GM21723 (cell line): ENCODE measurements around the gene MTHFR.

ENCODE experiments used
- ATAC-seq: cut with Tn5 transposase; IDR thresholded peaks from one replicate; pipeline ENCODE4 v1.9.1; 2021; ENCODE audit warnings: mild to moderate bottlenecking, moderate library complexity; ENCODE audit not compliant: unreplicated experiment

The MTHFR gene

DNA sequence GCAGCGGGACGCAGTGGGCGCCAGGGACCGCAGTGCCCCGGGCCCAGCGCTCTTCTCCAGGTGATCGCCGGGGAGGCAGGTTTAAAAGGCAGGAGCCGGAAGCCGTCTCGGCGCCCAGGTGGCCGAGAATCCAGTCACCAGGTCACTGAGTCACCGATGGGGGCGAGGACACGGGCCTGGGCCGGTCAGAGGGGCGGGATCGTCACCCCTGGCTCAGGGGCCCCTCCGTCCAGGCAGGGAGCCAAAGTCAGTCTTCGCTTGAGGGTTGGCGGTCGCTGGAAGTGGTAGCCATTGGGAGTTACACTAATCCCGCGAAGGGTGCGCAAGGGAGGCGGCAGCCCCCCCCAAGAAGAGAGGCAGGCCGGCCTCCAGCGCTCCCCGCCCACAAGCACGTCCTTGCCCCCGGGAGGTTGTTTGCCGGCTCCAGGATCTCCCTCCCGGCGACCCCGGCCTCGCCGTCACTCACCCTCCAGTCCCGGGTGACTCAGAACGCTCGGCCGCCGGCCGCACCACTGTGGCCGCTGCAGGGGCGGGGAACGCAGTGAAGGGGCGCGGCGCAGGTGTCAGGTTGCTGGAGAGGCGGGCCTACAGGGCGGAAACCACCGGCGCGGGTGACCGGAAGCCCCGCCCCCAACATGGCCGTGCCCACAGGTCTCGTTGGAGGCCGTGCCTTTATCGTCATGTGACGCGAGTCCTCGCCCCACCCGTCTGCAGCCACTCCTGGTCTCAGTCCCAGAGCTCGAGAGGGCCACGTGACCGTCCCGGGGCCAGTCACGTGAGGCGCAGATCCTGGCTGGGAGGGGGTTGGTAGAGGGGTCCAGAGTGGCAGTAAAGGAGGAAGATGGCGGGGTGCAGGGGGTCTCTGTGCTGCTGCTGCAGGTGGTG lies at the start of gene MTHFR, which contains the start of gene CLCN6:
TSS of gene MTHFR (minus strand) at position 543 of the 885 bp plus-strand sequence. CDS start 2,848 bp downstream, outside the sequence.
TSS of gene CLCN6 (plus strand) at position 770 of the 885 bp plus-strand sequence. CDS start at position 842, 72 bp downstream.
- ATAC-seq = peak; percentile 81

DNA sequence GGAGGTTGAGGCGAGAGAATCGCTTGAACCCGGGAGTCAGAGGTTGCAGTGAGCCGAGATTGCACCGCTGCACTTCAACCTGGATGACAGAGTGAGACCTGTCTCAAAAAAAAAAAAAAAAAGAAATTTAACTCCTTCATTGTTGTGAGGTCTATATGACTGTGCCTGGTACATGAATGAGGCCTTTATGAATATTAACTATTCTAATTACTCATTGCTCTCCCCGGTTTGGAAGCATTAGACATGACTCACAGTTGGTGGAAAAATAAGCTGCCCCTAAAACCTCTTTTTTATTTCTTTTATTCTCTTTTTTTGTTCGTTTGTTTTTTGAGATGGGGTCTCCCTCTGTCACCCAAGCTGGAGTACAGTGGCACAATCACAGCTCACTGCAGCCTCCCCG lies 49.7 kb upstream of the MTHFR start:
- no peak for ATAC-seq

DNA sequence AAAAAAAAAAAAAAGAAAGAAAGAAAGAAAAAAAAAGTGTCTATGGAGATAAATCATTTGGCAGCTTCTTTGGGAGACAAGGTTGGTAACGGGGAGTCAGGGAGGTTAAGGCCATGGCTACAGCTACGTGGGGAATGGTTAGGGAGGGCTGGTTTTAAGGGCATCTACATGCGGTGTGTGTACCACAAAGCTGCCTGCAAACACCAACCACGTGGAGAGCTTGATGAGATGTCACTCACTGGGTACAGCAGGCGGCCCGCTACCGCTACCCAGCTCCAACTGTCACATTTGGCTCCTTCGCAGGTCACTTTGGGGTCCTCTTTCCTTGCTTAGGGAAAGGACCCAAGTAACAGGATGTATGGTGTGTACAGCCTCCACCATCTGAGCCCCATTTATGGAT lies 48.8 kb upstream of the MTHFR start:
- ATAC-seq = no peak

DNA sequence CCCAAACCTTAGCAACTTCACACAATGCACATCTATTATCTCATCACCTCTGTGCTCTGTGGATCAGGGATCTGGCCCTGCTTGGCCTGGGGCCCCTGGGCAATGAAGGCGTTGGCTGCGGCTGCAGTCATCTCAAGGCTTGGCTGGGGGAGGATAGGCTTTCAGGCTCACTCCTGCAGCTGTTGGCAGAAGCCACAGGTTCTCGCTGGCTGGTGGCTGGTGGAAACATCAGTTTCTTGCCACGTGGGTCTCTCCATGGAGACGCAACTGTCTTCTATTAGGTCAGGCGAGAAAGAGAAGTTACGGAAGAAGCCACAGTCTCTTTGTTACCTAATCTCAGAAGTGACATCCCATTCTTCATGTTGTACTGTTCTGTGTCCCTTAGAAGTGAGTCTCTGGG lies 45.4 kb upstream of the MTHFR start:
- no peak for ATAC-seq

DNA sequence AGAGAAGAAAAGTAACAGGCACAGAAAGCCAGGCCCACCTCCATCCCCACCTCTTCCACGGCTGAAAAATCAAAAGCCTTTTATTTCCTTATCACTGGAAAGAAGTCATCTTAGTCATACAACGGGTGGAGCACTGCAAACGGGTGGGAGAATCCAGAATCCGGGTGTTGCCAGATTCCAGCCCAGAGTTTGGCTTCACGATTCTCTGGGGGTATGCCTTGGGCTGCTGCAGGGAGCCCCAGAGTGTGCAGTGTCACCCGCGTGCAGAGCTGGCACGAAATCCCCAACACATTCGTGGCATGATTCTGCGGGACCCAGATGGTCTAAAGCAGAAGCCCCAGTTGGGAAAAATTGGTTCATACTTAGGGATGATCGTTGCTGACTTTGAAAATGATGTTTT lies 44.4 kb upstream of the MTHFR start:
- no peak for ATAC-seq

DNA sequence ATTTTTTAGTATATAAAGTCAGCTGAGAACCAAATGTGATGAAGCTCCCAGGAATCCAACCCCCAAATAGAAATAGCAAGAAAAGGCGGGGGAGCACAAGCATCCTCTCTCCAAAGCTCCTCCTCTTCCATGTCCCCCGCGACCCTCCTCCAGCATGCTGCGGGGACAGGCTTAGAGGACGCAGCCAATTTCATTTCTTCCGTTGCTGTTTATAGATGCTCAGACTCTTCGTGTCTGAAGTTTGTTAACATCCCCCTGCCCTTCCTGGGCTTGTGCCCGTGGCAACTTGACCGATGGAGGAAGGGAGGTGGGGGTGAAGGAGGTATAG lies 42.6 kb upstream of the MTHFR start:
- ATAC-seq = no peak

DNA sequence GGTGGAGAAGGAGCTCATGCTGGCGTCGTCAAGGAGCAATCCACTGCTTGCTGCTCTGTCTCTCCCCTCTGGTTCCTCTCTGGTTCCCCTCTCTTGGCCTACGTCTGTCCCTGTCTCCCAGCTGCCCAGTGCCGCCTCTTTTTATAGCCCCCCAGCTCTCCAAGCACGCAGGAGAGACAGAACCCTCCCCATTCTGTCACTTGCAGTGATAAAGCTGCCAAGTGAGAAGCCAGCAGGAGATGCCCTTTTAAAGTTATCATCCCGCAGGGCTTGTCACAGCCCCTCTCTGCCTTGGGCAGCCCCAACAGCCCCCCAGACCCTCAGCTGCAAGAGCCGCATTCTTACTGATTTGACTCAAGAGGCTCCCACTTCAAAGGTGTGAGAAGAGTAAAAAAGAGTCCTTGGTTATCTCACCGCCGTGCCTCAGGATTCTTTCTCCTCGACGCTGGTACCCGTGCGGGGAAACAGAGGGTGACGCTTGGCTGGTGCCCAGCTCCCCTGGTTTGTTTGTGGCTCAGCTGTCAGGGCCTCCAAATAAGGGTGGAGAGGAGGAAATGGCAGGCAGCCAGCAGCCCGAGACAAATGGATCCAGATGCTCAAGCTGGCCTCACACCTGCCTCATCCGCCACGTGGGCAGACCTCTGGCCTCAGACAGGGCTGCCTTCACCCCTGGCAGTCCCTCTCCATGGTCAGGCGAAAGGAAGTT lies 42.1 kb upstream of the MTHFR start, which contains the start of gene NPPA:
TSS of gene NPPA (minus strand) at position 117 of the 706 bp plus-strand sequence. CDS start at position 18, 99 bp downstream.
- ATAC-seq = no peak

DNA sequence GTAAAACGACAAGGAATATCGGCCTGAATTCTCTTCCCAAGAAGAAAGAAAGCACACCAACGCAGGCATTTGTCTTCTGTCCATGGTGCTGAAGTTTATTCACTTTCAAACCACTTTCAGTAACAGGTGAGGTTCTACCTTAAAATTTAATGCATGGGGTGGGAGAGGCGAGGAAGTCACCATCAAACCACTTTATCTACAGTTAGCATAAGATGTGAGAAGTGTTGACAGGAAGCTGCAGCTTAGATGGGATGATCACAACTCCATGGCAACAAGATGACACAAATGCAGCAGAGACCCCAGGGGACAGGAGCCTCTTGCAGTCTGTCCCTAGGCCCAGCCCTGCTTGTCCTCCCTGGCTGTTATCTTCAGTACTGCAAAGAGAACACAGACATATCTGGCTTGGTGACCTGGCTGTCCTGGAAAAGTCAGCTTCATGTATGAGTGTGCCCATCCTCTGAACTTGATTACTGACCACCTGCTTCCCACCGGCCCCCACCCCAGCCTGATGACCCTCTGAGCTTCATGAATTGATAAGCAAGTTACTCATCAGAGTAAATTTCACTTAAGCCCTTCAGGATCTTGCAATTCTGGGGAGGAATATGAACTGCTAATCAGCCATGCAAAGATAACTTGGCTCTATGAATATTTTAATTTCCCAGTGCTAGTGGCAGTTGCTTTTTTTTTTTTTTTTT lies 40.0 kb upstream of the MTHFR start:
- ATAC-seq = no peak

DNA sequence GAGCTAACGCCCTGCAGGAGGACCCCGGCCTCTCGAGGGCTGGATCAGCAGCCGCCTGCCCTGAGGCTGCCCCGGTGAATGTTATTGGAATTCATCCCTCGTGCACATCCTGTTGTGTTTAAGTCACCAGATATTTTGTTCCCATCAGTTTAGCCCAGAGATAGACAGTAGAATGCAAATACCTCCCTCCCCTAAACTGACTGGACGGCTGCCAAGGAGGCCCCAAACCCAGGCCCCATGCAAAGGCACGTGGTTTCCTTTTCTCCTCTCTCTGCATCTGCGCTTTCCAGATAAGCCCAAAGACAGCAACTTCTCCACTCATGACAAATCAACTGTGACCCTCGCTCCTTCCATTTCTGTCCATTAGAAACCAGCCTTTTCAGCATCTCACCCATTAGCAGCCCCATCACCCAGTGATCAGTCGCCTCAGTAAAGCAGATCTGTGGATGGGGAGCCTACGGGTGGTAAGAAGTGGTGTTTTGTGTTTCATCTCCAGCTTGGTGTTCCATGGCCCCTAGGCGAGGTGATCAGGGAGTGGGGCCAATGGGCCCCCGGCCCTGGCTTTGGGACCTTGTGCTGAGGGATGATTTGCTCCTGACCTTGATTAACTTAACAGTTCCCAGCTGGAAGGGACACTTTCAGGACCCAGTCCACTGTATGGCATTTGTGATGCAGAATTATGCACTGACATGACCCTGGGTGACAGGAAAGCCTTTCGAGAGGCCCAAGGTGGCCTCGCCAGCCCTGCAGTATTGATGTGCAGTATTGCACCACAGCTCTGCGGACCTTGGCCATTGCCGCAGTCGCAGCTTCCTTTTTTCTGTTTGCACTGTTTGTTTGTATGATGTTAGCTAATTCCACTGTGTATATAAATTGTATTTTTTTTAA lies 36.6 kb upstream of the MTHFR start:
- ATAC-seq = no peak

DNA sequence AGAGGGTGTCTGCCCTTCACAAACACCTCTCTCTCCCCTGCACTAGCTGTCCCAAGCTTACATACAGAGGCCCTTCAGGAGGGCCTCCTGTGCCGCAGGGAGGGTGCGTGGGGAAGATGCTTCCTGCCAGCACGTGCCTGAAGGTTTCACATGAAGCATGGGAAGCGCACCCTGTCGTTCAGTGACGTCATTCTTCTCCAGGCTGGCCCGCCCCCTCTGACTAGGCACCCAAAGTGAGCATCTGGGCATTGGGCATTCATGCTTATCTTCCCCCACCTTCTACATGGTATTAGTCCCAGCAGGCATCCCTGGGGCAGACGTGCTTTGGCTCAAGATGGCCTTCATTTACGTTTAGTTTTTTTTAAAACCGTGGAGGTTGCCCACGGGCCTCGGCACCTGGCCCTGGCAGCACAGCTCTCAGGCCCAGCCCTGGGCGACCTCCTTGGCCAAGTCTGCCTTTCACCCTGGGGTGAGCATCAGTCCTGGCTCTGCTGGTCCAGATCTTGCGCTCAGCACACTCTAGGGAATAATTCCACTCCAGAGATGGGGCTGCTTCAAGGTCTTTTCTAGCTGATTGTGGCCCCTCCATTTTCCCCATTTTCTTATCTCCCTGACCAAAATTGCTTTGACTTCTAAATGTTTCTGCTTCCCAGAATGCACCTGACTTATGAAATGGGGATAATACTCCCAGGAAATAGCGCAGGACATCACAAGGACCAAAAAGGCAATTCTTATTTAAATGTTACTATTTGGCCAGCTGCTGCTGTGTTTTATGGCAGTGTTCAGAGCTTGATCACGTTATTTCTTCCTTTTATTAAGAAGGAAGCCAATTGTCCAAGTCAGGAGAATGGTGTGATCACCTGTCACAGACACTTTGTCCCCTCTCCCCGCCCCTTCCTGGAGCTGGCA lies 35.7 kb upstream of the MTHFR start:
- ATAC-seq = no peak

DNA sequence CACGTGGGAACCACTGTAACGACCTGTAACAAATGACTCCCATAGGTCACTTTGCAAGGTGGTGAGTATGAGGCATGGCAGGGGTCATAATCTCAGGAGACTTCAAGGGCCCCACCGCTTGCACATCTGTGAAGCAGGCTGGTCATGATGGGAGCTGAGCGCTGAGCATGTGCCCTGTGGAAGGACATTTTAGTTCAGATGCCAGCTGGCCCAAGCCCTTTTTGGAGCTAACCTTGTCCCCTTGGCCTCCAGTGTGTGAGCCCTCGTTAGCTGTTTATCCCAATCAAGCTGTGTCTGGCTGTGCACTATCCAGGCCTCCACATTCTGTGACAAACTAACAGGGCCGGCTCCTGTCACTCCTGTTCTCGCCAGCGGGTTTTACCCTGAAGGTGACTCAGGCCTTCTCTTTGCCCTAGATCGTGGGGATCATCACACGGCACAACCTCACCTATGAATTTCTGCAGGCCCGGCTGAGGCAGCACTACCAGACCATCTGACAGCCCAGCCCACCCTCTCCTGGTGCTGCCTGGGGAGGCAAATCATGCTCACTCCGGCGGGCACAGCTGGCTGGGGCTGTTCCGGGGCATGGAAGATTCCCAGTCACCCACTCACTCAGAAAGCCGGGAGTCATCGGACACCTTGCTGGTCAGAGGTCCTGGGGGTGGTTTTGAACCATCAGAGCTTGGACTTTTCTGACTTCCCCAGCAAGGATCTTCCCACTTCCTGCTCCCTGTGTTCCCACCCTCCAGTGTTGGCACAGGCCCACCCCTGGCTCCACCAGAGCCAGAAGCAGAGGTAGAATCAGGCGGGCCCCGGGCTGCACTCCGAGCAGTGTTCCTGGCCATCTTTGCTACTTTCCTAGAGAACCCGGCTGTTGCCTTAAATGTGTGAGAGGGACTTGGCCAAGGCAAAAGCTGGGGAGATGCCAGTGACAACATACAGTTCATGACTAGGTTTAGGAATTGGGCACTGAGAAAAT lies 34.3 kb upstream of the MTHFR start:
- no peak for ATAC-seq

DNA sequence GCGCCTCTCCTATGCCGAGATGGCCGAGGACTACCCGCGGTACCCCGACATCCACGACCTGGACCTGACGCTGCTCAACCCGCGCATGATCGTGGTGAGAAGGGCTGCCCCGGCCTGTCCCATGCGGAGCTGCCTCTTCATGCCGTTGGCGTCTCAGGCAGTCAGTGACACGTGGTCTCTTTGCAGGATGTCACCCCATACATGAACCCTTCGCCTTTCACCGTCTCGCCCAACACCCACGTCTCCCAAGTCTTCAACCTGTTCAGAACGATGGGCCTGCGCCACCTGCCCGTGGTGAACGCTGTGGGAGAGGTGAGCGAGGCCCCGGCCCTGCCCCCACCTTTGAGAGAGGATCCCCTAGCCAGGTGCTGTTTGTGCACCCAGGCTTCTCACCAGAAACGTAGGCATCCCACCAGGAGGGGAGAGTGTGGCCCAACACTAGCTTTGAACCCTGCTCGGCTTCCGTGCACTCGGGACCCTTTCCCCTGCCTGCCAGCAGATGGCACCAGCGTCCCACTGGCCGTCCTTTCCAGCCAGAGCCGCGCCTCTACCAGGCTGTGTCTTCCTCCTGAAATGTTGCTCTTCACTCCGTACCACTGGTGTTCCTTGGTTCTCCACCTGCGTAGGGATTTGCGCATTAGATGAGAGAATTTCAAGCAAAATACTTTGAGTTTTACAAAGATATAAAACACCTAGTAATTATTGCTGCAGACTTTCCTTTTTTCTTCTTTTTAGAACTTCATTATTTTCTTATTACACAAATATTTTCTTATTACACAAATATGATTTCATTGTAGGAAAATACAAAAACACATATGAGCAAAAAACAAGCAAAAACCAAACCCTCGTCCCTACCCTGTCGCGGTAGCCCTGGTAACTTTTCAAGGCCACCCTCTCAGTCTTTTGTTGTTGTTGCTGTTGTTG lies 32.8 kb upstream of the MTHFR start:
- ATAC-seq = no peak

DNA sequence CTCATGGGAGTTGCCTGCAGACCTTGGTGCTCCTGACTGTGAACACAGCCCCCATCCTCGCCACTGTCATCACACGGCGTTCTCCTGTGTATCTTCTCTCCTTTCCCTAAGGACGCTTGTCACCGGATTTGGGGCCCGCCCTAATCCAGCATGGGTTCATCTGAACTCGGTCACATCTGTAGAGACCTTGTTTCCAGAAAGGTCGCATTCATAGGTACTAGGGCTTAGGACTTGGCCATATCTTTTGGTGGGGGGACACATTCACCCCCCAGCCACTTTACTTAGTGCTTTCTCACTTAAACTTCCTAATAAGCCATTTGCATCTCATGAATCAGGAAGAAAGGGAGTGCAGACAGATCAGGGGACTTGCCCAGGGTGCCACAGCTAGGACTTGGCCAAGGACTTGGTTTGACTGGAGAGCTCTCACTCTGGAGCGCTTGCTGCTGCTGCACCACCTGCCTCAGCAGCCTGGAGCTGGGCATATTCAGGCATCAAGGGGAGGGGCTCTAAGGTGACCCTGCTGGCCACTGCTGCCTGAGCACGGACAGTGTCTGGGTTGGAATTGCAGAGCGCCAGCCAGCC lies 32.1 kb upstream of the MTHFR start:
- no peak for ATAC-seq

DNA sequence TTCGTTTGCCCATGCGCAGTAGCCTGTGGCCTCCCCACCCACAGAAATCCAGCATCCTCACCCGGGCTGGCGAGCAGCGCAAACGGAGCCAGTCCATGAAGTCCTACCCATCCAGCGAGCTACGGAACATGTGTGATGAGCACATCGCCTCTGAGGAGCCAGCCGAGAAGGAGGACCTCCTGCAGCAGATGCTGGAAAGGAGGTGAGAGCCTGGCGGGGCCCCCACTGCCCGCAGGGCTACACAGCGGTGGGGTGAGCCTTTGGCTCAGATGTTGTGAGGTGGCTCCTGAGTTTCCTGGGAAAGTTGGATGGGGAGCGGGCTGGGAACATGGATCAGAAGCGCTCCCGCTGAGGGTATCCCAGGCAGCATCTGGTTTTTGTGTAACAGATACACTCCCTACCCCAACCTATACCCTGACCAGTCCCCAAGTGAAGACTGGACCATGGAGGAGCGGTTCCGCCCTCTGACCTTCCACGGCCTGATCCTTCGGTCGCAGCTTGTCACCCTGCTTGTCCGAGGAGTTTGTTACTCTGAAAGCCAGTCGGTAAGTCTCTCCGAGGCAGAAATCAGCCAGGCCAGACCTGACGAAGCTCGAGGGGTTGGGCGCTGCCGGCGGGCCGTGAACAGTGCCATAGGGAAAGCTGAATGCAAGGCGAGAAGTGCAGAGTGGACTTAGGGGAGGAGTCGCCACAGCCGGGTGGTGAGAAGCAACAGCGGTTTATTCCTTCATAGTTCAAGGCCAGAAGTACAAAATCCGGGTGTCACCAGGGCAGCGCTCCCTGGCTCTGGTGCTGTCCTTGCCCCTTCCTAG lies 31.4 kb upstream of the MTHFR start:
- no peak for ATAC-seq

DNA sequence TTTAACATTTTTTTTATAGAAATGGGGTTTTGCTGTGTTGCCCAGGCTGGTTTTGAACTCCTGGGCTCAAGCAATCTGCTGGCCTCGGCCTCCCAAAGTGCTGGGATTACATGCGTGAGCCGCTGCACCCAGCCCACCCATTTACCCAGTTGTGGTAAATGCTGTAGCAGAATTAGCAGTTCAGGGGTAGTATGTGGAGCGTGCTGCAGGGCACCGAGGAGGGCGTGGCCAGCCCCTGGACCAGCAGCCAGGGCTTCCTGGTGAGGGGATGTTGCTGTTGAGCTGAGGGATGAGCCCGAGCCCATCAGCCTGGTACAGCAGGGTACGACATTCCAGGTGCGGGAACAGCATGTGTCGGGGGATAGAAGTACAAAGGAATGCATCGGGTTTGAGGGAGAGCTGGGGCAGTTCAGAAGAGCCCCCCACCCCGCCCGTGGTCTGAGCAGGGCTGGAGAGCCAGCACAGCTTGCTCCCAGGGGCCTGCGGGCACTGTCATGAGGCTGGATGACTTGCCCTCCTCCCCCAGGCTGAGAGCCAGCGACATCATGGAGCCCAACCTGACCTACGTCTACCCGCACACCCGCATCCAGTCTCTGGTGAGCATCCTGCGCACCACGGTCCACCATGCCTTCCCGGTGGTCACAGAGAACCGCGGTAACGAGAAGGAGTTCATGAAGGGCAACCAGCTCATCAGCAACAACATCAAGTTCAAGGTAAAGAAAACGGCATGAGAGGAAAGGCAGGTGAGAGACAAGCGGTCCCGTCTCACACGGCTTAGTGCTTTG lies 29.9 kb upstream of the MTHFR start:
- ATAC-seq = no peak
